Measurements from ENCODE around the gene BANF2. TPM values are rescaled to one million over a fixed set of nuclear protein-coding genes. Genes with fewer than 3 reads are reported as not detected.
"Not testable (repeated sequence)": the region's sequence is repeated elsewhere in the genome, so short reads cannot be mapped to it uniquely, and the experiment has no call there.

BANF2 gene
- total RNA-seq, 1 donor from 2014 or later: not detected

DNA sequence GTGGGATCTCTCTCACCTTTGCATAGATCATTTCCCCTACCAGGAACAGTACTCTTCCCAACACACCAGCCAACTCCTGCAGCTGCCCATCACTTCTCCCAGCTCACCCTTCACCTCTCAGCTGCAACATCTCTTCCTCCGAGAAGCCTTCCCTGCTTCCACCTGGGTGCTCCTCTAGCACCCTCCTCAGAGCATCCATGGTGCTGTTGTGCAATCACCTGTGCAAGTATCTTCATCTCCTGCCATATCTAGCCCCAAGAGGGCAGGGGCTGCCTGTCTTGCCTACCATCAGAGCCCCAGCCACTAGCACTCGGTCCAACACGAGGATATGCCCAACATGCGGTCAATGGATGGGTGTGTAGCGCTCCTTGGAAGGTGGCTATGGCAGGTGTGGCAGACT, 75.8 kb downstream of the BANF2 start:
- H3K4me1 Mint-ChIP-seq: peaks cover 12% of the 10 kb centered on the region
- H3K4me3 Mint-ChIP-seq: no peak overlapping the region
- H3K9me3 Mint-ChIP-seq: peaks cover 10% of the 10 kb centered on the region
- no peak overlapping the region for H3K27ac Mint-ChIP-seq
- TF ChIP-seq, protein P1, sequence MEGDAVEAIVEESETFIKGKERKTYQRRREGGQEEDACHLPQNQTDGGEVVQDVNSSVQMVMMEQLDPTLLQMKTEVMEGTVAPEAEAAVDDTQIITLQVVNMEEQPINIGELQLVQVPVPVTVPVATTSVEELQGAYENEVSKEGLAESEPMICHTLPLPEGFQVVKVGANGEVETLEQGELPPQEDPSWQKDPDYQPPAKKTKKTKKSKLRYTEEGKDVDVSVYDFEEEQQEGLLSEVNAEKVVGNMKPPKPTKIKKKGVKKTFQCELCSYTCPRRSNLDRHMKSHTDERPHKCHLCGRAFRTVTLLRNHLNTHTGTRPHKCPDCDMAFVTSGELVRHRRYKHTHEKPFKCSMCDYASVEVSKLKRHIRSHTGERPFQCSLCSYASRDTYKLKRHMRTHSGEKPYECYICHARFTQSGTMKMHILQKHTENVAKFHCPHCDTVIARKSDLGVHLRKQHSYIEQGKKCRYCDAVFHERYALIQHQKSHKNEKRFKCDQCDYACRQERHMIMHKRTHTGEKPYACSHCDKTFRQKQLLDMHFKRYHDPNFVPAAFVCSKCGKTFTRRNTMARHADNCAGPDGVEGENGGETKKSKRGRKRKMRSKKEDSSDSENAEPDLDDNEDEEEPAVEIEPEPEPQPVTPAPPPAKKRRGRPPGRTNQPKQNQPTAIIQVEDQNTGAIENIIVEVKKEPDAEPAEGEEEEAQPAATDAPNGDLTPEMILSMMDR (IDR thresholded peaks at IDR 0.05; ENCODE audit: unreplicated experiment): no peak
- no peak for DNase-seq (ENCODE audit: low spot score in 2 of 2, unreplicated experiment in 2 of 2)
- no peaks in the 10 kb centered on the region for H3K36me3 Mint-ChIP-seq
- no peaks in the 10 kb centered on the region for H3K27me3 Mint-ChIP-seq (ENCODE audit: low read depth)

DNA sequence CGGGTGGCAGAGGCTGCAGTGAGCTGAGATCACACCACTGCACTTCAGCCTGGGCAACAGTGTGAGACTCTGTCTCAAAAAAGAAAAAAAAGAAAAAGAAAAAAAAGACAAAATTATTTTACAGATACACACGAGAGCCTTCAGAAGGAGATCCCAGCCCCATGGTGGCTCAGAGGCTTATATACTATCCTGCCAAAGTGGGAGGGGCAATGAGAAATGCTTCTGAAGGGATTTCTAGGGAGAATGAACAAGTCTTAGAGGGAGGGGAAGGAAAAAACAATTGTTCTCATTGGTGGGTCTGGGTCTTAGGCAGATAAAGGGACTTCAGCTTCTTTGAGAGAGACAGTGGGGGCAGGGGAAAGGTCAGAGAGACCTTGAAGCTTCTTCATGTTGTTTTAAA, 76.8 kb downstream of the BANF2 start:
- H3K9me3 Mint-ChIP-seq: peaks cover 10% of the 10 kb centered on the region
- H3K27me3 Mint-ChIP-seq (ENCODE audit: low read depth): no peaks in the 10 kb centered on the region
- DNase-seq (ENCODE audit: low spot score in 2 of 2, unreplicated experiment in 2 of 2): no peak
- H3K27ac Mint-ChIP-seq: no peak overlapping the region
- H3K4me1 Mint-ChIP-seq: peaks cover 7% of the 10 kb centered on the region
- H3K4me3 Mint-ChIP-seq: no peak overlapping the region
- TF ChIP-seq, protein P1 (IDR thresholded peaks at IDR 0.05; ENCODE audit: unreplicated experiment): no peak
- H3K36me3 Mint-ChIP-seq: no peaks in the 10 kb centered on the region

DNA sequence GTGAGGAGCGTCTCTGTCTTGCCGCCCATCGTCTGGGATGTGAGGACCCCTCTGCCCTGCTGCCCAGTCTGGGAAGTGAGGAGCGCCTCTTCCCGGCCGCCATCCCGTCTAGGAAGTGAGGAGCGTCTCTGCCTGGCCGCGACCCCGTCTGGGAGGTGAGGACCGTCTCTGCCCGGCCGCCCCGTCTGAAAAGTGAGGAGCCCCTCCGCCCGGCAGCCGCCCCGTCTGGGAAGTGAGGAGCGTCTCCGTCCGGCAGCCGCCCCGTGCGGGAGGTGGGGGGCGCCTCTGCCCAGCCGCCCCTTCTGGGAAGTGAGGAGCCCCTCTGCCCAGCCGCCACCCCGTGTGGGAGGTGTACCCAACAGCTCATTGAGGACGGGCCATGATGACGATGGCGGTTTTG, 79.2 kb downstream of the BANF2 start:
- H3K4me3 Mint-ChIP-seq; H3K4me1 Mint-ChIP-seq; H3K27ac Mint-ChIP-seq; H3K27me3 Mint-ChIP-seq (ENCODE audit: low read depth); H3K36me3 Mint-ChIP-seq; H3K9me3 Mint-ChIP-seq; DNase-seq (ENCODE audit: low spot score in 2 of 2, unreplicated experiment in 2 of 2): not testable (repeated sequence)

DNA sequence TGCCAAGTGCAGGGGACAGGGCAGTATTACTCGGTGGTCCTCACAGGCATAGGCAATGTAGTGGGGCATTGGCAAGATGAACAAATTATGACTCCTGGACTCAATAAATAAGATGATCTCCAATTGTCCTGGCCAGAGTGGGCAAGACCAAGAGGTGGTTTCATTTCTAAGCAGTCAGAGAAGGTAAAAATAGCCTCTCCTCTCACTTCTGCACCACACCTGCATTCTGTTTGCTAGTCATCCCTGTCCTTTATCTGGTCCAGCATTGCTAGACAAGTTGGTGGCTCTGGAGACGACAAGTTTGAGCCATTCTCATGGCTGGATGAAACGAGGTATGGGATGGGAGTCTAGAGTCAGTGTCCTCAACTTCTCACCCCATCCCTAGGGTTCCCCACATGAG, 83.0 kb downstream of the BANF2 start:
- no peak for DNase-seq (ENCODE audit: low spot score in 2 of 2, unreplicated experiment in 2 of 2)
- H3K27ac Mint-ChIP-seq: no peak overlapping the region
- H3K27me3 Mint-ChIP-seq (ENCODE audit: low read depth): no peaks in the 10 kb centered on the region
- H3K4me3 Mint-ChIP-seq: no peak overlapping the region
- H3K9me3 Mint-ChIP-seq: peaks cover 10% of the 10 kb centered on the region
- TF ChIP-seq, protein P1 (IDR thresholded peaks at IDR 0.05; ENCODE audit: unreplicated experiment): no peak
- peaks cover 7% of the 10 kb centered on the region for H3K4me1 Mint-ChIP-seq
- no peaks in the 10 kb centered on the region for H3K36me3 Mint-ChIP-seq

DNA sequence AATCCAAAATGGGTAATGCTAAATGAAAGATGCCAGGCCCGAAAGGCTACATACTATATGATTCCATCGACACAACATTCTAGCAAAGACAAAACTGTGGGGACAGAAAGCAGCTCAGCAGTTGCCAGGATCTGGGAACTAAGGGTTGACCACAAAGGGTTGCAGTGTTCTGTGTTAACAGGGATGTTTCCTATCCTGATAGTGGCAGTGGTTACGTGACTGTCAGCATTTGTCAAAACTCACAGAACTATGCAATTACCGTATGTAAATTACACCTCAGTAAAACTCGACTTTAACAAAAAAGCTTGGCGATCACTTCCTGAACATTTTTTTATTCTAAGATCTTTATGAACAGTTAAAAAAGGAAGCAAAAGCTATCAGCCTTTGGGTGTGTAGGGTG, 83.9 kb downstream of the BANF2 start:
- TF ChIP-seq, protein P1 (IDR thresholded peaks at IDR 0.05; ENCODE audit: unreplicated experiment): no peak
- Mint-ChIP-seq H3K27me3 (ENCODE audit: low read depth) (no peaks in the 10 kb centered on the region), H3K4me1 (peaks cover 7% of the 10 kb centered on the region), H3K4me3 (no peak overlapping the region), H3K36me3 (no peaks in the 10 kb centered on the region), H3K27ac (no peak overlapping the region), H3K9me3 (peaks cover 6% of the 10 kb centered on the region)
- DNase-seq (ENCODE audit: low spot score in 2 of 2, unreplicated experiment in 2 of 2): no peak

DNA sequence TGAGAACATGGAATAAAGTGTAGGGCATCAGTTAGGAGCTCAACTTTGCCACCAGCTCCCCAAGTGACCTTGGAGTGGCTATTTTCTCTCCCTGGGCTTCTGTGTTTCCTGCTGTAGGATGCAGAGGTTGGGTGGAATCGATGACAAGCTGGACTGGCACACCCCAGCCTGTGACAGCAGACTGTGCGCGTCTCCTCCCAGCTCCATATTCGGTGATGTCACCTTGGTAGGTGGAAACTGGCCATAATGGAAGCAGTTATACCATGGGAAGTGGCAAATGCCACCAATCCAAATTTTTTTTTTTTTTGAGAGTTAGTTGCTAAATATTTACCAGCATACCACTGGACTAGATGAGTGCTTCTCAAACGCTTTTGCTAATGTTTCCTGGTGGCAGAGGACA, 85.2 kb downstream of the BANF2 start:
- Mint-ChIP-seq H3K4me1 (peaks cover 10% of the 10 kb centered on the region), H3K9me3 (peaks cover 5% of the 10 kb centered on the region), H3K27ac (no peak overlapping the region), H3K27me3 (ENCODE audit: low read depth) (no peaks in the 10 kb centered on the region), H3K36me3 (no peaks in the 10 kb centered on the region), H3K4me3 (no peak overlapping the region)
- DNase-seq (ENCODE audit: low spot score in 2 of 2, unreplicated experiment in 2 of 2): no peak
- TF ChIP-seq, protein P1 (IDR thresholded peaks at IDR 0.05; ENCODE audit: unreplicated experiment): no peak

Other genes starting within 250 kb of the BANF2 start
- gene BFSP1, start 168.6 kb upstream of the BANF2 start, total RNA-seq: 5.2 to 5.8 TPM (median 5.7 TPM) in 3 replicates
- gene DSTN, start 129.9 kb upstream of the BANF2 start, total RNA-seq: 192 to 199 TPM (median 193 TPM) in 3 replicates
- gene RRBP1, start 17.7 kb upstream of the BANF2 start, total RNA-seq: 211 to 212 TPM (median 211 TPM) in 3 replicates

All from mesothelial cell of epicardium (in vitro differentiated cells).